ENCODE data around the gene PRELP.

- TF ChIP-seq CTCF (IDR thresholded peaks at IDR 0.05) (no peak), ZFX (IDR thresholded peaks at IDR 0.05; ENCODE audit: borderline replicate concordance) (no peak)
Observed at GRCh38 chr1:203480525-203481084, 5.0 kb downstream of the PRELP start.
